Neural cell (in vitro differentiated cells): ENCODE results near the gene NOD2.

Experiments
- CTCF ChIP-seq: fragments of 450-650 bp; IDR thresholded peaks from 2 replicates; pipeline ENCODE4 v1.5.1; 2014; ENCODE audit warnings: antibody characterized with exemption, mild to moderate bottlenecking, moderate library complexity; ENCODE audit not compliant: poor library complexity, severe bottlenecking
- EP300 ChIP-seq: fragments of 450-650 bp; conservative IDR thresholded peaks from 2 replicates; pipeline ENCODE4 v1.6.1; 2014; ENCODE audit warnings: antibody characterized with exemption, mild to moderate bottlenecking, moderate library complexity; ENCODE audit not compliant: poor library complexity, severe bottlenecking
- EZH2 ChIP-seq: fragments of 200-600, 300-800 bp; shearing (Covaris generic), sonication (generic); IDR thresholded peaks from 2 replicates; pipeline ENCODE4 v1.6.1; 2014; ENCODE audit warnings: antibody characterized with exemption, low read length, borderline replicate concordance, mild to moderate bottlenecking; ENCODE audit not compliant: insufficient read depth, poor library complexity, severe bottlenecking
- MXI1 ChIP-seq: fragments of 450-650 bp; conservative IDR thresholded peaks from 2 replicates; pipeline ENCODE4 v1.6.1; 2014; ENCODE audit warnings: antibody characterized with exemption, mild to moderate bottlenecking; ENCODE audit not compliant: poor library complexity, severe bottlenecking
- RAD21 ChIP-seq: fragments of 450-650 bp; conservative IDR thresholded peaks from 2 replicates; pipeline ENCODE4 v1.6.1; 2014; ENCODE audit warnings: antibody characterized with exemption, mild to moderate bottlenecking, moderate library complexity
- REST ChIP-seq: IDR thresholded peaks from 2 replicates; pipeline ENCODE4 v1.6.1; 2012; ENCODE audit warnings: borderline replicate concordance

GRCh38 chr16:50740736-50741135 lies 47.3 kb downstream of the NOD2 start:
- no peak for TF ChIP-seq CTCF
- no peak for TF ChIP-seq RAD21
- TF ChIP-seq EZH2, result no peak
- TF ChIP-seq REST, result no peak
- TF ChIP-seq EP300, result no peak
- no peak for TF ChIP-seq MXI1
